ENCODE measurements around the gene RHOT2. TPM values are rescaled to one million over a fixed set of nuclear protein-coding genes. Genes with fewer than 3 reads are reported as not detected.
A peak's percentile ranks its signal among the peaks of the same experiment; 100 is the strongest.

RHOT2 gene
- total and polyA plus RNA-seq, 9 of the 15 experiments (the other 6 are each of a cell fraction or from before 2014, with no cell fraction given), result 5.0 to 373 (median 112) TPM

- TF ChIP-seq UBTF (IDR thresholded peaks at IDR 0.05; ENCODE audit: borderline replicate concordance in 1 of 2, low read depth in 2 of 2, low read length in 2 of 2), result peak in 1 of 2 experiments; percentile 43; a peak in 1 of 4 replicates
- TF ChIP-seq ETV6 (IDR thresholded peaks at IDR 0.05; ENCODE audit: borderline replicate concordance in 1 of 2, low read depth in 2 of 2, low read length in 1 of 2), result 0 out of 4 replicates have a peak, but pooled peaks of 1 of the 2 experiments have one; percentile 40
- TF ChIP-seq ETV6 (CRISPR knock-in tag; IDR thresholded peaks at IDR 0.05; ENCODE audit: borderline replicate concordance), result no peak
- TF ChIP-seq ZNF280A (IDR thresholded peaks at IDR 0.05; ENCODE audit: low read depth, partially characterized antibody), result no peak
- TF ChIP-seq ARHGAP35 (IDR thresholded peaks at IDR 0.05; ENCODE audit: partially characterized antibody), result no peak
- no peak for TF ChIP-seq BCOR (IDR thresholded peaks at IDR 0.05)
- no peak for TF ChIP-seq PHB2 (IDR thresholded peaks at IDR 0.05; ENCODE audit: low read depth)
- peak; percentile 65 for TF ChIP-seq EP300 (IDR thresholded peaks at IDR 0.05; ENCODE audit: low read length)
- TF ChIP-seq ZNF699 (CRISPR knock-in tag; IDR thresholded peaks at IDR 0.05; ENCODE audit: insufficient replicate concordance), result no peak
- TF ChIP-seq THAP12 (CRISPR knock-in tag; IDR thresholded peaks at IDR 0.05), result peak; percentile 98
- no peak for TF ChIP-seq ZNF239 (CRISPR knock-in tag; IDR thresholded peaks at IDR 0.05)
- no peak for TF ChIP-seq SMAD3 (CRISPR knock-in tag; conservative IDR thresholded peaks at IDR 0.05)
- TF ChIP-seq ZFP91 (CRISPR knock-in tag; IDR thresholded peaks at IDR 0.05), result no peak
- no peak for TF ChIP-seq E2F4 (CRISPR knock-in tag; IDR thresholded peaks at IDR 0.05; ENCODE audit: low read depth)
- TF ChIP-seq SUPT5H (IDR thresholded peaks at IDR 0.05), result peak; percentile 81
- TF ChIP-seq DACH1 (IDR thresholded peaks at IDR 0.05; ENCODE audit: partially characterized antibody), result no peak
Observed at GRCh38 chr16:667780-668518, at the start of gene RHOT2 (continued).

All from K562 (cell line).